Fibroblast of skin of right biceps (primary cell): ENCODE measurements around the gene GZMM.
A peak's percentile ranks its signal among the peaks of the same experiment; 100 is the strongest.

Source experiments
- DNase-seq: peaks from one replicate; pipeline ENCODE4 v3.0.0-alpha.2; 2013

Gene GZMM

DNA sequence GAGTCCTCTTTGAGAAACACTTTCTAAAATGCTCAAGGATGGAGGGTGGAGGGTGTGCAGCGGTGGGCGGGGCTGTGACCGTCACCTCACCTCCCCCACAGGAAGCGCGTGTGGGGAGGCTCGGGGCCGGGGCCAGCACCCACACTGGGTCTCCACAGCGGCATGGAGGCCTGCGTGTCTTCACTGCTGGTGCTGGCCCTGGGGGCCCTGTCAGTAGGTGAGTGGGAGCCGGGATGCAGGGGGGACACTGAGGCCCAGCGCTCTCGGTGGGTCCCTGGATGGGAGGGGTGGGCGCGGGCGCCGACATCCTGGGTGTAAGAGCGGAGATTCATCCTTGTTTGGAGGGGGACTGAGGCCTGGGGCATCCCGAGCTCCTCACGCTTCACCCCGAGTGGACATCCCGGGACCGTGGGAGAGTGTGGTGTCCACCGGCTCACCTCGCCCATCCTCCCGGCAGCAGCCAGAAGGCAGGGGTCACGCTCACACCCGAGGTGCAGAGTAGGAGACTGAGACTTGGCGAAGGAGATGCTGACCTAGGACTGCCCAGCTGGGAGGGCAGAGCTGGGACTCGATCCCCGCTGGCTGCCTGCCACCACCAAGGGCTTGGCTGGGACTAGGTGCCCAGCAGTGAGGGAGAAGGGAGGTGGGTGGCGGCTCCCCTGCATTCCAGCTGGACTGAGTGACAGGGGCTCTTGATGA lies at the start of gene GZMM:
GZMM (plus strand) TSS at position 144 of the 699 bp plus-strand sequence; CDS start at position 163, 19 bp downstream.
- DNase-seq: no peak

DNA sequence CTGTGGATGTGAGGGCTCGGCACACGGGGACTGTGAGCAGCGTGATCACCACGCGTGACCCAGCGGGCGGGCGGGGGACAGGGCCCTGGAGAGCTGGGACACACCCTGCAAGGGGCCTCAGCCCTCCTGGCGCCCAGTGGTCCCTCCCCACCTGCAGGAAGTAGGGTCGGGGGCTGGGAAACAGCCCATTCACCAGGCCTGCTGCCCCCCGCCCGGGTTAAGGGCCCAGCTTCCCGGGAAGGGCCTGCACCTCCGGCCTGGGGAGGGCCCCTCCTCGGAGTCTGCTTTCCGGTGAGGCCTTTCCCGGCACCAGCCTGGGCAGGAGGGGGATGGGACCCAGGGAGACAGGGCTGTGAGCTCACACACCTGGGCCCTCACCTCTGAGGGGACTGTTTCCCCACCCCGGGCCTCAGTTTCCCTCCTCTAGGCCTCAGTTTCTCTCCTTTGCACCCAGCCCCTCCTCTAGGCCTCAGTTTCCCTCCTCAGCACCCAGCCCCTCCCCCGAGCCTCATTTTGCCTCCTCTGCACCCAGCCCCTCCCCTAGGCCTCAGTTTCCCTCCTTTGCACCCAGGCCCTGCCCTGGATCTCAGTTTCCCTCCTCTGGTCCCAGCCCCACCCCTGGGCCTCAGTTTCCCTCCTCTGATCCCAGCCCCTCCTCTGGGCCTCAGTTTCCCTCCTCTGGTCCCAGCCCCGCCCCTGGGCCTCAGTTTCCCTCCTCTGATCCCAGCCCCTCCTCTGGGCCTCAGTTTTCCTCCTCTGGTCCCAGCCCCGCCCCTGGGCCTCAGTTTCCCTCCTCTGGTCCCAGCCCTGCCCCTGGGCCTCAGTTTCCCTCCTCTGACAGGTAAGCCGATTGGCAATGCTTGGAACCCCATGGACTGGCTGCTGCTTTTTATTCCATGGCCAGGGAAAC lies 49.4 kb upstream of the GZMM start:
- no peak for DNase-seq

- DNase-seq: no peak
These were observed 48.8 kb upstream of the GZMM start for GRCh38 chr19:495081-495401.

DNA sequence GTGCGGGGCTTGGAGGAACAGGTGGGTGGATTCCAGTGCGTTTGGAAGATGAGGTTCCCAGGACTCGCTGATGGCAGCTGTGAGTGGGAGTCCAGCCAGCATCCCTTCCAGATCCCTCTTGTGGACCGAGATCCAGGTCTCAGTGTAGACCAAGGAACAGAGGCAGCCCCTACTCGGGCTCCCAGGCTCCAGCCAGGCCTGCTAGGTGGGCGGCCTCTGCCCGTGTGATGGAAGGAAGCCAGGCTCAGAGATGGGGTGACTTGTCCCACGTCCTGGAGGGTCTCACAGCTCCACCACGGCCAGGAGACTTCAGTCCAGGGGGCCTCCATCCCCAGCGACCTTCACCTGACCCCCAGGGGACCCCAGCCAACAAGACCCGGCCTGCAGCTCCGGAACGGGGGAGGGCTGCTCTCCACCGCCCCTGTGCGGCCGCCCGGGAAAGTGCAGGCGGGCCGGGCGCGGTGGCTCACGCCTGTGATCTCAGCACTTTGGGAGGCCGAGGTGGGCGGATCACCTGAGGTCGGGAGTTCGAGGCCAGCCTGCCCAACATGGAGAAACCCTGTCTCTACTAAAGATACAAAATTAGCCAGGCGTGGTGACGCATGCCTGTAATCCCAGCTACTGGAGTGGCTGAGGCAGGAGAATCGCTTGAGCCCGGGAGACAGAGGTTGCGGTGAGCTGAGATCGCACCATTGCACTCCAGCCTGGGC lies 48.3 kb upstream of the GZMM start:
- peak; percentile 53 for DNase-seq

DNA sequence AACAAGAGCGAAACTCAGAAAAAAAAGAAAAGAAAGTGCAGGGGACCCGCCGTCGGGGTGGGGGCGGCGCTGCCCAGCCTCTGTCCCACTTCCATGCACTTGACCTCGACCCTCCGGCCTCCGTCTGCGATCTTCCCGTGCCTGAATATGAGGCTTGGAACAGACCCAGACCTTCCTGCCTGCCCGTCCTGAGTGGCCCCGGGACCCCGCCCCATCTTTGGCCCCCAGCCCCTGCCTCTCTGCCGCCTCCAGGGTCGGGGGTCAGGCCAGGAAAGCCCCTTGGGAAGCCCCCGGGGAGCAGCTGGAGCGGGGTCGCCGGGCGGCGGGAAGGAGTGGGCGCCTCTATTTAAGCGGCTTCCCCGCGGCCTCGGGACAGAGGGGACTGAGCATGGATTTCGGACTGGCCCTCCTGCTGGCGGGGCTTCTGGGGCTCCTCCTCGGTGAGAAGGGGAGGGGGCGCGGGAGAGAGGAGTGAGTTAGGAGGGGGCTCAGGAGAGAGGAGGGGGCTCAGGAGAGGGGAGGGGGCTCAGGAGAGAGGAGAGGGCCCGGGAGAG lies 47.7 kb upstream of the GZMM start, which contains the start of gene MADCAM1:
MADCAM1 (plus strand) TSS at position 375 of the 554 bp plus-strand sequence; CDS start at position 389, 14 bp downstream.
- no peak for DNase-seq

DNA sequence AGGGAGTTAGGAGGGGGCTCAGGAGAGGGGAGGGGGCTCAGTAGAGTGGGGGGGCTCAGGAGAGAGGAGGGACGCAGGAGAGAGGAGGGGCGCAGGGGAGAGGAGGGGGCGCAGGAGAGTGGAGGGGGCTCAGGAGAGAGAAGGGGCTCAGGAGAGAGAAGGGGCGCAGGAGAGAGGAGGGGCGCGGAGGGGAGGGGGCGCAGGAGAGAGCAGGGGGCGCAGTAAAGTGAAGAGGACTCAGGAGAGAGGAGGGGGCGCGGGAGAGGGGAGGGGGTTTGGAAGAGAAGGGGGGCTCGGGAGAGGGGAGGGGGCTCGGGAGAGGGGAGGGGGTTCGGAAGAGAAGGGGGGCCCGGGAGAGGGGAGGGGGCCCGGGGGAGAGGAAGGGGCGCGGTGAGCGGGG lies 46.9 kb upstream of the GZMM start:
- no peak for DNase-seq

DNA sequence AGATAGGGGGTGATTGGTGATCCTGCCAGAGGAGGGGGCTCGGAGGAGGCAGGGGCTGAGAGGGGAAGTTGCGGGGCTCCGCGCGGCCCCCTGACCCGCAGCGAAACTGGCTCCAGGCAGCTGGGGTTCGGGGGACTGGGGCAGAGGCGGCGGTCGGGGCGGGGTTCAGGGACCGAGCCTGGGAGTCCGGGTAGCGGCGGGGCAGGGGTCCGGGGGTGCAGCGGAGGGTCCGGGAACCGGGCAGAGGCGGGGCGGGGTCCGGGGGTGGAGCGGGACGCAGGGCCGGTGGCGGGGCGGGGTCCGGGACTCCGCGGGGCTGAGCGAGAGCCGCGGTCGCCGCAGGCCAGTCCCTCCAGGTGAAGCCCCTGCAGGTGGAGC lies 46.4 kb upstream of the GZMM start:
- no peak for DNase-seq

DNA sequence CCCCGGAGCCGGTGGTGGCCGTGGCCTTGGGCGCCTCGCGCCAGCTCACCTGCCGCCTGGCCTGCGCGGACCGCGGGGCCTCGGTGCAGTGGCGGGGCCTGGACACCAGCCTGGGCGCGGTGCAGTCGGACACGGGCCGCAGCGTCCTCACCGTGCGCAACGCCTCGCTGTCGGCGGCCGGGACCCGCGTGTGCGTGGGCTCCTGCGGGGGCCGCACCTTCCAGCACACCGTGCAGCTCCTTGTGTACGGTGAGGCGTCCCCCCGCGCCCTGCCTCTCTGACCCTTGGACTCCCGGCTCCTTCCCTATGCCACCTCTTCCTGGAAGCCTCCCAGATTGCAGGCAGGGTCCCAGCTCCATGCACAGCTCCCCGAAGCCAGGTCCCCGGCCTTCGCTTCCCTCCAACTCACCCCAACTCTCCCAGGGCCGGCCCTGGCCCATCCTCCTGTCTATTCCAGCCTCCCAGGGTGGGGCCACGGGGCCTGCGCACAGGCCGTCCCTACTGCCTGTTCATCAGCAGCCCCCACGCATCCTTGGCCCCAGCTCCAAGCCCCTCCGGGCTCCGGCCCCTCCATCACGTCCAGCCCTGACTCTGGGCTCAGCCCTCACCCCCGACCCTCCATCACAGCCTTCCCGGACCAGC lies 45.9 kb upstream of the GZMM start:
- DNase-seq: no peak

- no peak for DNase-seq
These were observed 45.4 kb upstream of the GZMM start for GRCh38 chr19:498511-498891.

- DNase-seq: no peak
These were observed 44.8 kb upstream of the GZMM start for GRCh38 chr19:498977-499623.

- no peak for DNase-seq
These were observed 42.2 kb upstream of the GZMM start for GRCh38 chr19:501646-502045.

DNA sequence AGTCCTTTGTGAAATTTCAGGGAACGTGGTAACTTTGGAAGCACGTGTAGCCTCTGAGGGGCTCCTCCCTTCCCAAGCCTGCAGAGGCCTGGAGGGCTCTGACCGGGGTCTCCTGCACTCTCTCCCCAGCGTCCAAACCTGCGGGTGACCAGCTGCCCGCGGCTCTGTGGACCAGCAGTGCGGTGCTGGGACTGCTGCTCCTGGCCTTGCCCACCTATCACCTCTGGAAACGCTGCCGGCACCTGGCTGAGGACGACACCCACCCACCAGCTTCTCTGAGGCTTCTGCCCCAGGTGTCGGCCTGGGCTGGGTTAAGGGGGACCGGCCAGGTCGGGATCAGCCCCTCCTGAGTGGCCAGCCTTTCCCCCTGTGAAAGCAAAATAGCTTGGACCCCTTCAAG lies 39.2 kb upstream of the GZMM start:
- DNase-seq: no peak

DNA sequence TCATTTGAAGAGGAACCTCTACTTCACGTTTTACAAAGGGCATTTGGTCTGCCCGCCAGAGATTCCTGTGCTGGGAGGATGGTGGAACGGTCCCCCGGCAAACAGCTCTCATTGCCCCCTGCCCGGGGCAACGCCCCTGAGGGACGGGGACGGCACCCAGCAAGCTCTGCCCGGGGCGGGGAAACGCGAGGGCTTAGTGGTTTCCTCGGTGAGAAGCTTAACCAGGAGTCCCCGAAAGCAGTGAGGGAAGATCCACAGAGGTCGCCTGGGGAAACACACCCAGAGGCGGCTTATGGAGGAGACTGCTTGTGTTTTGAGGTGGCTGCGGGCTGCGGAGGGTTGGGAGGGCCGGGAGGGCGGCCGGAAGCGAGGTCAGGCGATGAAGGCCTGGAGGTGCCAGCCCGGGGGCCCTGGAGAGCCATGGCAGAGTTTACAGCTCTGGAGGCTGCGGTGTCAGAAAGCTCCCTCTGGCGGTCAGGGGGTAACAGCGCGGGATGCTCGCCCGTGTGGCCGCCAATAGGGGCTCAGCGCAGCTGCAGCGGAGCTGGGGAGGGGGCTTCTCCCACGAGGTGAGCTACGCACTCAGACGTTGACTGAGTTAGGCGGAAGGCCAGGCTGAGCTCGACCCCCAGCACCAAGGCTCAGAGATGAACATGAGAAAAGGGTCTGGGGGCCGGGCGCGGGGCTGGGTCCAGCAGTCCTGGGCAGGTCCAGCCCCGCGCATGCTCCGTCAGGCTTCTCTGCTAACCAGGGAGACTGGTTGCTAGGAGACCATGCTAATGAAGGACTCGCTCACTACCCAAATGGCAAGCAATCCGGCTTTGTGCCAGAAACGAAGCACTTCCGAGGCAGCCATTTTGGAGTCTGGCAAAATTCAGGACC lies 37.2 kb upstream of the GZMM start:
- DNase-seq: peak; percentile 100

- DNase-seq: peak; percentile 78
These were observed 36.3 kb upstream of the GZMM start, which contains the start of gene TPGS1 for GRCh38 chr19:507286-508203. Gene TPGS1 (plus strand): TSS chr19:507497. CDS start chr19:507507, 10 bp downstream.

GRCh38 chr19:508204-509150 lies 35.4 kb upstream of the GZMM start:
- DNase-seq: no peak

DNA sequence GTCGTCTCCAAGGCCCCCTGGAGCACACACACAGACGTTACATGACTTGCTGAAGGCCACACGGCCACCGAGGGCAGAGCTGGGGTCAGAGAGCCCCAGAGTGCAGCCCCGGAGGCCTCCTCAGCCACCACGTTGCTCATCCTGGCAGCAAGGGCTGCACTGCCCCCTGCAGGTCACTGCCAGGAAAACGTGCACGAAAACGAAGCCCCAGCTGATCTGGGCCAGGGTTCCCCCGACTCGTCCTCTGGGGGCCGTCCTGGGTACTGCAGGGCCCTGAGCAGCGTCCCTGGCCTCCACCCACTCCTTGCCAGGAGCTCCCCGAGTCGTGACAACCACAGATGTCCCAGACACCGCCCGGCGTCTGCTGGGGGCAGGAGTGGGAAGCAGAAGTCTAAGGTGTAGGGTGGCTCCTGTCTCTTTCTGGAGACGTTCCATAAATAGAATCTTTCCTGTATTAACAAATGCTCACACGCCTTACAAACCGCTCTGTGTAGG lies 33.2 kb upstream of the GZMM start:
- DNase-seq: peak; percentile 89

- peak; percentile 88 for DNase-seq
These were observed 32.6 kb upstream of the GZMM start for GRCh38 chr19:511101-511851.
